Fibroblast of lung (primary cell): ENCODE measurements around the gene DCAF8. TPM values are rescaled to one million over a fixed set of nuclear protein-coding genes. Genes with fewer than 3 reads are reported as not detected.

Experiments
- DNase-seq, 2 donors: peaks; one replicate each; pipeline versions ENCODE4 v3.0.0 to v3.0.0-alpha.2; 2010; ENCODE audit warnings: low read depth in 2 of 2
- H2AFZ ChIP-seq: 2 replicates; pipeline ENCODE4 v1.5.1; 2012; ENCODE audit warnings: low read length, control low read depth, inconsistent platforms
- H3K27ac ChIP-seq: 2 replicates; pipeline ENCODE4 v1.5.1; 2011; ENCODE audit warnings: low read length, control low read depth; ENCODE audit not compliant: insufficient read depth
- H3K27me3 ChIP-seq: 2 replicates; pipeline ENCODE4 v1.5.1; 2011; ENCODE audit warnings: mild to moderate bottlenecking, low read length; ENCODE audit not compliant: control insufficient read depth, insufficient read depth
- H3K36me3 ChIP-seq: 2 replicates; pipeline ENCODE4 v1.5.1; 2011; ENCODE audit warnings: low read length; ENCODE audit not compliant: control insufficient read depth, insufficient read depth
- H3K4me1 ChIP-seq: 2 replicates; pipeline ENCODE4 v1.5.1; 2011; ENCODE audit warnings: low read length; ENCODE audit not compliant: control insufficient read depth, insufficient read depth; ENCODE audit errors: extremely low read depth
- H3K4me2 ChIP-seq: 2 replicates; pipeline ENCODE4 v1.5.1; 2011; ENCODE audit warnings: low read length, control low read depth; ENCODE audit not compliant: insufficient read depth; ENCODE audit errors: extremely low read depth
- H3K4me3 ChIP-seq, 4 experiments: fragments of 200-600 bp in 1 of 4; sonication (generic) in 1 of 4; replicated peaks in 1 of 4; 2 replicates each; pipeline ENCODE4 v1.5.1; 2011 to 2016; ENCODE audit warnings: low read length in 4 of 4, low read depth in 3 of 4, mild to moderate bottlenecking in 3 of 4, control low read depth in 2 of 4, inconsistent platforms in 1 of 4, mixed read lengths in 1 of 4; ENCODE audit not compliant: insufficient read depth in 1 of 4; ENCODE audit errors: control extremely low read depth in 1 of 4
- H3K79me2 ChIP-seq: 2 replicates; pipeline ENCODE4 v1.5.1; 2012; ENCODE audit warnings: mild to moderate bottlenecking, low read length, inconsistent platforms; ENCODE audit not compliant: control insufficient read depth, insufficient read depth
- H3K9ac ChIP-seq: 2 replicates; pipeline ENCODE4 v1.5.1; 2011; ENCODE audit warnings: mild to moderate bottlenecking, low read length, control low read depth; ENCODE audit not compliant: insufficient read depth
- H3K9me3 ChIP-seq: 2 replicates; pipeline ENCODE4 v1.5.1; 2012; ENCODE audit warnings: low read depth, low read length; ENCODE audit not compliant: control insufficient read depth, insufficient read depth
- H4K20me1 ChIP-seq: 2 replicates; pipeline ENCODE4 v1.5.1; 2011; ENCODE audit warnings: low read length; ENCODE audit not compliant: control insufficient read depth, insufficient read depth; ENCODE audit errors: extremely low read depth
- CTCF ChIP-seq, 2 donors: IDR thresholded peaks in 1 of 2; conservative IDR thresholded peaks in 1 of 2; 1 replicate in 1 of 2; 2 replicates in 1 of 2; pipeline ENCODE4 v1.5.1; 2011 to 2012; ENCODE audit warnings: low read length in 2 of 2, control low read depth in 1 of 2, inconsistent platforms in 1 of 2, low read depth in 1 of 2, mild to moderate bottlenecking in 1 of 2
- EZH2 ChIP-seq: IDR thresholded peaks from 2 replicates; pipeline ENCODE4 v1.5.1; 2012; ENCODE audit warnings: low read length, control low read depth, mild to moderate bottlenecking; ENCODE audit errors: missing control alignments
- polyA plus RNA-seq, 2 donors: library from polyadenylated mRNA; depleted of rRNA in 1 of 2; stranded (reverse) in 1 of 2; unstranded in 1 of 2; fragments of >200 nt; gene quantifications; 2 replicates each; pipeline ENCODE4 v1.2.1, GENCODE V29; 2011 to 2012; ENCODE audit warnings: missing spikeins in 1 of 2
- total RNA-seq: library from RNA; depleted of rRNA; stranded (reverse); fragments of >200 nt; gene quantifications from 2 replicates; pipeline ENCODE4 v1.2.1, GENCODE V29; 2014

The DCAF8 gene
- total and polyA plus RNA-seq, 2 donors (not counting 1 experiment from before 2014, with no cell fraction given) = 72.6 to 89.8 TPM

GRCh38 chr1:160228431-160228830 lies 33.9 kb downstream of the DCAF8 start:
- no peaks in the 10 kb centered on the region for H3K27me3 ChIP-seq
- TF ChIP-seq EZH2 = no peak
- TF ChIP-seq CTCF (conservative IDR thresholded peaks at IDR 0.05 in 1 of 2, IDR thresholded peaks at IDR 0.05 in 1 of 2; ENCODE audit: low read depth in 1 of 2, low read length in 2 of 2) = no peak
- H3K36me3 ChIP-seq = peaks cover 18% of the 10 kb centered on the region
- no peak overlapping the region for H3K27ac ChIP-seq
- no peaks in the 10 kb centered on the region for H3K4me1 ChIP-seq
- no peaks in the 10 kb centered on the region for H3K79me2 ChIP-seq
- no peaks in the 10 kb centered on the region for H4K20me1 ChIP-seq
- H3K9ac ChIP-seq = no peak overlapping the region
- H2AFZ ChIP-seq = no peak overlapping the region
- no peak overlapping the region for H3K4me3 ChIP-seq
- no peak overlapping the region for H3K4me2 ChIP-seq
- no peaks in the 10 kb centered on the region for H3K9me3 ChIP-seq
- no peak for DNase-seq

- Histone ChIP-seq H3K9ac (no peak overlapping the region), H3K4me3 (no peak overlapping the region), H3K36me3 (peaks cover 18% of the 10 kb centered on the region), H3K27ac (no peak overlapping the region), H3K9me3 (no peaks in the 10 kb centered on the region), H3K79me2 (no peaks in the 10 kb centered on the region), H2AFZ (no peak overlapping the region), H3K27me3 (no peaks in the 10 kb centered on the region), H4K20me1 (no peaks in the 10 kb centered on the region), H3K4me1 (no peaks in the 10 kb centered on the region), H3K4me2 (no peak overlapping the region)
- DNase-seq = no peak
- TF ChIP-seq CTCF (conservative IDR thresholded peaks at IDR 0.05 in 1 of 2, IDR thresholded peaks at IDR 0.05 in 1 of 2; ENCODE audit: low read depth in 1 of 2, low read length in 2 of 2) (no peak), EZH2 (no peak)
These were observed 34.8 kb downstream of the DCAF8 start for GRCh38 chr1:160227561-160227960.

GRCh38 chr1:160227034-160227433 lies 35.3 kb downstream of the DCAF8 start:
- DNase-seq = peak in 1 of 2 donors; percentile 6
- H3K36me3 ChIP-seq = peaks cover 18% of the 10 kb centered on the region
- no peak overlapping the region for H3K27ac ChIP-seq
- no peak overlapping the region for H2AFZ ChIP-seq
- no peak overlapping the region for H3K4me3 ChIP-seq
- no peaks in the 10 kb centered on the region for H3K27me3 ChIP-seq
- H3K9me3 ChIP-seq = no peaks in the 10 kb centered on the region
- H3K79me2 ChIP-seq = no peaks in the 10 kb centered on the region
- TF ChIP-seq CTCF (conservative IDR thresholded peaks at IDR 0.05 in 1 of 2, IDR thresholded peaks at IDR 0.05 in 1 of 2; ENCODE audit: low read depth in 1 of 2, low read length in 2 of 2) (no peak), EZH2 (no peak)
- H3K9ac ChIP-seq = no peak overlapping the region
- no peaks in the 10 kb centered on the region for H4K20me1 ChIP-seq
- H3K4me1 ChIP-seq = no peaks in the 10 kb centered on the region
- H3K4me2 ChIP-seq = no peak overlapping the region
